GM23338 (cell line): ENCODE data around the gene ASPSCR1. TPM values are rescaled to one million over a fixed set of nuclear protein-coding genes. Genes with fewer than 3 reads are reported as not detected.
A peak's percentile ranks its signal among the peaks of the same experiment; 100 is the strongest.

Experiments used
- ATAC-seq: fragments of 200-7000 bp; cut with Tn5 transposase; 3 replicates; pipeline ENCODE4 v1.9.1; 2020
- DNase-seq: peaks from one replicate; pipeline ENCODE4 v3.0.0-alpha.2; 2015; ENCODE audit warnings: low spot score
- H2AFZ ChIP-seq: fragments of 200-600 bp; sonication (generic); 2 replicates; pipeline ENCODE4 v1.8.0; 2016; ENCODE audit warnings: antibody characterized with exemption, mild to moderate bottlenecking, moderate library complexity
- H3F3A ChIP-seq: fragments of 200-600 bp; sonication (generic); replicated peaks from 2 replicates; pipeline ENCODE4 v1.8.0; 2017; ENCODE audit warnings: antibody characterized with exemption, mixed run types, low read depth
- H3K27ac ChIP-seq: fragments of 200-600 bp; sonication (generic); 2 replicates; pipeline ENCODE4 v1.6.1; 2016; ENCODE audit warnings: low read depth
- H3K27me3 ChIP-seq: fragments of 200-600 bp; sonication (generic); 2 replicates; pipeline ENCODE4 v1.8.0; 2016; ENCODE audit warnings: mild to moderate bottlenecking, mixed run types, moderate library complexity; ENCODE audit not compliant: insufficient read depth
- H3K36me3 ChIP-seq: fragments of 200-600 bp; sonication (generic); 2 replicates; pipeline ENCODE4 v1.8.0; 2016; ENCODE audit warnings: mild to moderate bottlenecking; ENCODE audit not compliant: insufficient read depth
- H3K4me1 ChIP-seq: fragments of 200-600 bp; sonication (generic); 2 replicates; pipeline ENCODE4 v1.8.0; 2016; ENCODE audit warnings: mild to moderate bottlenecking, moderate library complexity; ENCODE audit not compliant: insufficient read depth
- H3K4me2 ChIP-seq: fragments of 200-600 bp; sonication (generic); 2 replicates; pipeline ENCODE4 v1.7.1; 2017; ENCODE audit warnings: mixed run types
- H3K4me3 ChIP-seq: fragments of 200-600 bp; sonication (generic); 2 replicates; pipeline ENCODE4 v1.6.1; 2016; ENCODE audit warnings: mixed run types
- H3K79me2 ChIP-seq: fragments of 200-600 bp; sonication (generic); replicated peaks from 2 replicates; pipeline ENCODE4 v1.8.0; 2017; ENCODE audit warnings: mild to moderate bottlenecking; ENCODE audit not compliant: insufficient read depth
- H3K9me2 ChIP-seq: fragments of 200-600 bp; sonication (generic); 2 replicates; pipeline ENCODE4 v1.8.0; 2017; ENCODE audit not compliant: insufficient read depth
- H4K20me1 ChIP-seq: fragments of 200-600 bp; sonication (generic); replicated peaks from 2 replicates; pipeline ENCODE4 v1.8.0; 2017; ENCODE audit warnings: mild to moderate bottlenecking; ENCODE audit not compliant: insufficient read depth
- H3K27ac Mint-ChIP-seq: 2 replicates; pipeline ENCODE4 v1.8.0; 2020; ENCODE audit warnings: inconsistent platforms, mild to moderate bottlenecking, moderate library complexity, mixed read lengths
- H3K27me3 Mint-ChIP-seq: 3 replicates; pipeline ENCODE4 v1.8.0; 2022; ENCODE audit warnings: low read depth, mild to moderate bottlenecking, moderate library complexity, mixed read lengths, inconsistent platforms; ENCODE audit not compliant: insufficient read depth, poor library complexity
- H3K36me3 Mint-ChIP-seq: 3 replicates; pipeline ENCODE4 v1.8.0; 2021; ENCODE audit warnings: low read depth, mild to moderate bottlenecking, inconsistent platforms, moderate library complexity, mixed read lengths
- H3K4me1 Mint-ChIP-seq: 3 replicates; pipeline ENCODE4 v1.8.0; 2020; ENCODE audit warnings: mild to moderate bottlenecking, inconsistent platforms, mixed read lengths
- H3K4me3 Mint-ChIP-seq: 3 replicates; pipeline ENCODE4 v1.8.0; 2021; ENCODE audit warnings: moderate library complexity, mild to moderate bottlenecking, inconsistent platforms, mixed read lengths
- H3K9me3 Mint-ChIP-seq: 3 replicates; pipeline ENCODE4 v1.8.0; 2020; ENCODE audit warnings: moderate library complexity, mild to moderate bottlenecking, inconsistent platforms, mixed read lengths
- CREB1 ChIP-seq: fragments of 250-450 bp; sonication (Bioruptor Pico); IDR thresholded peaks from 2 replicates; pipeline ENCODE4 v1.5.0; 2020; ENCODE audit warnings: low read depth, mild to moderate bottlenecking, moderate library complexity
- POLR2AphosphoS5 ChIP-seq: IDR thresholded peaks from 2 replicates; pipeline ENCODE4 v1.6.1; 2016; ENCODE audit warnings: antibody characterized with exemption, low read depth
- long read RNA-seq: library from polyadenylated mRNA; unstranded; transcript quantifications from one replicate; pipeline ENCODE4 v2.0.0, GENCODE V29; 2020; ENCODE audit not compliant: unreplicated experiment
- polyA plus RNA-seq: library from polyadenylated mRNA; unstranded; fragments of >200 nt; fragmentation: Nextera tagmentation; extraction: Ambion mirVana; gene quantifications from 2 replicates; pipeline ENCODE4 v1.2.1, GENCODE V29; 2016
- total RNA-seq: library from RNA; depleted of rRNA; stranded (reverse); fragments of >200 nt; shearing (Covaris generic); gene quantifications from 2 replicates; pipeline ENCODE4 v1.2.3, GENCODE V29; 2014; rRNA removed
- TF ChIP-seq, protein P1 (sequence below), 2 experiments: fragments of 200-600 bp in 1 of 2; sonication (generic) in 1 of 2; conservative IDR thresholded peaks; 2 replicates each; pipeline versions ENCODE4 v1.5.1 to v1.6.1; 2016 to 2017; ENCODE audit warnings: antibody characterized with exemption in 2 of 2, low read depth in 2 of 2, mild to moderate bottlenecking in 2 of 2, moderate library complexity in 1 of 2
- TF ChIP-seq, protein P2 (sequence below): fragments of 250-450 bp; sonication (Bioruptor Pico); IDR thresholded peaks from 2 replicates; pipeline ENCODE4 v1.5.0; 2020; ENCODE audit warnings: mild to moderate bottlenecking, moderate library complexity
- TF ChIP-seq, protein P3 (sequence below): IDR thresholded peaks from 2 replicates; pipeline ENCODE4 v1.6.1; 2016; ENCODE audit warnings: antibody characterized with exemption

ASPSCR1 gene, protein sequence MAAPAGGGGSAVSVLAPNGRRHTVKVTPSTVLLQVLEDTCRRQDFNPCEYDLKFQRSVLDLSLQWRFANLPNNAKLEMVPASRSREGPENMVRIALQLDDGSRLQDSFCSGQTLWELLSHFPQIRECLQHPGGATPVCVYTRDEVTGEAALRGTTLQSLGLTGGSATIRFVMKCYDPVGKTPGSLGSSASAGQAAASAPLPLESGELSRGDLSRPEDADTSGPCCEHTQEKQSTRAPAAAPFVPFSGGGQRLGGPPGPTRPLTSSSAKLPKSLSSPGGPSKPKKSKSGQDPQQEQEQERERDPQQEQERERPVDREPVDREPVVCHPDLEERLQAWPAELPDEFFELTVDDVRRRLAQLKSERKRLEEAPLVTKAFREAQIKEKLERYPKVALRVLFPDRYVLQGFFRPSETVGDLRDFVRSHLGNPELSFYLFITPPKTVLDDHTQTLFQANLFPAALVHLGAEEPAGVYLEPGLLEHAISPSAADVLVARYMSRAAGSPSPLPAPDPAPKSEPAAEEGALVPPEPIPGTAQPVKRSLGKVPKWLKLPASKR
- total RNA-seq, result 40.4 and 46.9 TPM in 2 replicates
- 44.2 and 47.5 TPM in 2 replicates for polyA plus RNA-seq
- long read RNA-seq, transcript ASPSCR1-202 (16 exons, 1,843 nt), result major isoform, 38 of 62 reads
- long read RNA-seq, partial matches to known transcripts, result 8 of 62 reads
- long read RNA-seq, other reads (novel, unspliced or antisense), result 16 of 62 reads

DNA sequence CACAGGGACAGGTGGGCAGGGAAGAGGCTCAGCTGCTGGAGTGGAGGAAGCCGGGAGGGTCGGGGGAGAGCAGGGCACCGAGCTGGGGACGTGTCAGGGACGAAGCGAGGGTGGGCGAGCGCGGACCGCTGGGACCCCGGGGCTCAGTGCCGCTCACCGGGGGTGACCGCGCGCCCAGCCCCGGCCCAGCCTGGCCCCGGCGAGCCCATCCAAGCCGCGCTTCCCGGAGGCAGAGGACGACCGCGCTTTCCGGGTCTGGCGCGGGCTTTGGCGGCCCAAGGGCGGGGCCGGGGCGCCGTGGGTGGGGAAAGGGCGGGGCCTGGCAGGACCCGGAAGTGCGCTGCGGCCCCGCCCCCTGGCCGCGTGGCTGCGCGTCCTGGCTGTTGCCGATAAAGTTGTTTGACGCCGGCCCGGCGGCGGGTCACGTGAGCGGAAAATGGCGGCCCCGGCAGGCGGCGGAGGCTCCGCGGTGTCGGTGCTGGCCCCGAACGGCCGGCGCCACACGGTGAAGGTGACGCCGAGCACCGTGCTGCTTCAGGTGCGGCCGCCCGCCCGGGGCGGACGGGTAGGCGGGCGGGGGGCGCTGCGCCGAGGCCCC, at the start of gene ASPSCR1:
TSS of gene ASPSCR1 (plus strand) at position 419 of the 598 bp plus-strand sequence. CDS start at position 437, 18 bp downstream.
- Histone ChIP-seq H2AFZ (peak within 1 kb of the TSS; percentile 90), H3K4me2 (peak within 1 kb of the TSS; percentile 96), H3K79me2 (peaks cover 9% of the 10 kb centered on the region), H3F3A (peaks cover 4% of the 10 kb centered on the region; the same call in 1 of the 2 replicates), H3K27ac (peak within 1 kb of the TSS; percentile 88; the same call in 1 of the 2 replicates), H4K20me1 (no peaks in the 10 kb centered on the region; the same call in 1 of the 2 replicates), H3K36me3 (peaks cover 4% of the 10 kb centered on the region; the same call in 1 of the 2 replicates), H3K9me2 (no peaks in the 10 kb centered on the region), H3K4me1 (no peaks in the 10 kb centered on the region), H3K27me3 (peaks cover 31% of the 10 kb centered on the region), H3K4me3 (peak within 1 kb of the TSS; percentile 92)
- TF ChIP-seq, protein P1, sequence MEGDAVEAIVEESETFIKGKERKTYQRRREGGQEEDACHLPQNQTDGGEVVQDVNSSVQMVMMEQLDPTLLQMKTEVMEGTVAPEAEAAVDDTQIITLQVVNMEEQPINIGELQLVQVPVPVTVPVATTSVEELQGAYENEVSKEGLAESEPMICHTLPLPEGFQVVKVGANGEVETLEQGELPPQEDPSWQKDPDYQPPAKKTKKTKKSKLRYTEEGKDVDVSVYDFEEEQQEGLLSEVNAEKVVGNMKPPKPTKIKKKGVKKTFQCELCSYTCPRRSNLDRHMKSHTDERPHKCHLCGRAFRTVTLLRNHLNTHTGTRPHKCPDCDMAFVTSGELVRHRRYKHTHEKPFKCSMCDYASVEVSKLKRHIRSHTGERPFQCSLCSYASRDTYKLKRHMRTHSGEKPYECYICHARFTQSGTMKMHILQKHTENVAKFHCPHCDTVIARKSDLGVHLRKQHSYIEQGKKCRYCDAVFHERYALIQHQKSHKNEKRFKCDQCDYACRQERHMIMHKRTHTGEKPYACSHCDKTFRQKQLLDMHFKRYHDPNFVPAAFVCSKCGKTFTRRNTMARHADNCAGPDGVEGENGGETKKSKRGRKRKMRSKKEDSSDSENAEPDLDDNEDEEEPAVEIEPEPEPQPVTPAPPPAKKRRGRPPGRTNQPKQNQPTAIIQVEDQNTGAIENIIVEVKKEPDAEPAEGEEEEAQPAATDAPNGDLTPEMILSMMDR (conservative IDR thresholded peaks at IDR 0.05; ENCODE audit: low read depth in 2 of 2), result no peak
- TF ChIP-seq POLR2AphosphoS5 (peak; percentile 83), CREB1 (CRISPR knock-in tag) (peak; percentile 88)
- TF ChIP-seq, protein P2, sequence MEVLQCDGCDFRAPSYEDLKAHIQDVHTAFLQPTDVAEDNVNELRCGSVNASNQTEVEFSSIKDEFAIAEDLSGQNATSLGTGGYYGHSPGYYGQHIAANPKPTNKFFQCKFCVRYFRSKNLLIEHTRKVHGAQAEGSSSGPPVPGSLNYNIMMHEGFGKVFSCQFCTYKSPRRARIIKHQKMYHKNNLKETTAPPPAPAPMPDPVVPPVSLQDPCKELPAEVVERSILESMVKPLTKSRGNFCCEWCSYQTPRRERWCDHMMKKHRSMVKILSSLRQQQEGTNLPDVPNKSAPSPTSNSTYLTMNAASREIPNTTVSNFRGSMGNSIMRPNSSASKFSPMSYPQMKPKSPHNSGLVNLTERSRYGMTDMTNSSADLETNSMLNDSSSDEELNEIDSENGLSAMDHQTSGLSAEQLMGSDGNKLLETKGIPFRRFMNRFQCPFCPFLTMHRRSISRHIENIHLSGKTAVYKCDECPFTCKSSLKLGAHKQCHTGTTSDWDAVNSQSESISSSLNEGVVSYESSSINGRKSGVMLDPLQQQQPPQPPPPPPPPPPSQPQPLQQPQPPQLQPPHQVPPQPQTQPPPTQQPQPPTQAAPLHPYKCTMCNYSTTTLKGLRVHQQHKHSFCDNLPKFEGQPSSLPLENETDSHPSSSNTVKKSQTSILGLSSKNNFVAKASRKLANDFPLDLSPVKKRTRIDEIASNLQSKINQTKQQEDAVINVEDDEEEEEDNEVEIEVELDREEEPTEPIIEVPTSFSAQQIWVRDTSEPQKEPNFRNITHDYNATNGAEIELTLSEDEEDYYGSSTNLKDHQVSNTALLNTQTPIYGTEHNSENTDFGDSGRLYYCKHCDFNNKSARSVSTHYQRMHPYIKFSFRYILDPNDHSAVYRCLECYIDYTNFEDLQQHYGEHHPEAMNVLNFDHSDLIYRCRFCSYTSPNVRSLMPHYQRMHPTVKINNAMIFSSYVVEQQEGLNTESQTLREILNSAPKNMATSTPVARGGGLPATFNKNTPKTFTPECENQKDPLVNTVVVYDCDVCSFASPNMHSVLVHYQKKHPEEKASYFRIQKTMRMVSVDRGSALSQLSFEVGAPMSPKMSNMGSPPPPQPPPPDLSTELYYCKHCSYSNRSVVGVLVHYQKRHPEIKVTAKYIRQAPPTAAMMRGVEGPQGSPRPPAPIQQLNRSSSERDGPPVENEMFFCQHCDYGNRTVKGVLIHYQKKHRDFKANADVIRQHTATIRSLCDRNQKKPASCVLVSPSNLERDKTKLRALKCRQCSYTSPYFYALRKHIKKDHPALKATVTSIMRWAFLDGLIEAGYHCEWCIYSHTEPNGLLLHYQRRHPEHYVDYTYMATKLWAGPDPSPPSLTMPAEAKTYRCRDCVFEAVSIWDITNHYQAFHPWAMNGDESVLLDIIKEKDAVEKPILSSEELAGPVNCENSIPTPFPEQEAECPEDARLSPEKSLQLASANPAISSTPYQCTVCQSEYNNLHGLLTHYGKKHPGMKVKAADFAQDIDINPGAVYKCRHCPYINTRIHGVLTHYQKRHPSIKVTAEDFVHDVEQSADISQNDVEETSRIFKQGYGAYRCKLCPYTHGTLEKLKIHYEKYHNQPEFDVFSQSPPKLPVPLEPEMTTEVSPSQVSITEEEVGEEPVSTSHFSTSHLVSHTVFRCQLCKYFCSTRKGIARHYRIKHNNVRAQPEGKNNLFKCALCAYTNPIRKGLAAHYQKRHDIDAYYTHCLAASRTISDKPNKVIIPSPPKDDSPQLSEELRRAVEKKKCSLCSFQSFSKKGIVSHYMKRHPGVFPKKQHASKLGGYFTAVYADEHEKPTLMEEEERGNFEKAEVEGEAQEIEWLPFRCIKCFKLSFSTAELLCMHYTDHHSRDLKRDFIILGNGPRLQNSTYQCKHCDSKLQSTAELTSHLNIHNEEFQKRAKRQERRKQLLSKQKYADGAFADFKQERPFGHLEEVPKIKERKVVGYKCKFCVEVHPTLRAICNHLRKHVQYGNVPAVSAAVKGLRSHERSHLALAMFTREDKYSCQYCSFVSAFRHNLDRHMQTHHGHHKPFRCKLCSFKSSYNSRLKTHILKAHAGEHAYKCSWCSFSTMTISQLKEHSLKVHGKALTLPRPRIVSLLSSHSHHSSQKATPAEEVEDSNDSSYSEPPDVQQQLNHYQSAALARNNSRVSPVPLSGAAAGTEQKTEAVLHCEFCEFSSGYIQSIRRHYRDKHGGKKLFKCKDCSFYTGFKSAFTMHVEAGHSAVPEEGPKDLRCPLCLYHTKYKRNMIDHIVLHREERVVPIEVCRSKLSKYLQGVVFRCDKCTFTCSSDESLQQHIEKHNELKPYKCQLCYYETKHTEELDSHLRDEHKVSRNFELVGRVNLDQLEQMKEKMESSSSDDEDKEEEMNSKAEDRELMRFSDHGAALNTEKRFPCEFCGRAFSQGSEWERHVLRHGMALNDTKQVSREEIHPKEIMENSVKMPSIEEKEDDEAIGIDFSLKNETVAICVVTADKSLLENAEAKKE (CRISPR knock-in tag), result no peak
- TF ChIP-seq, protein P3, sequence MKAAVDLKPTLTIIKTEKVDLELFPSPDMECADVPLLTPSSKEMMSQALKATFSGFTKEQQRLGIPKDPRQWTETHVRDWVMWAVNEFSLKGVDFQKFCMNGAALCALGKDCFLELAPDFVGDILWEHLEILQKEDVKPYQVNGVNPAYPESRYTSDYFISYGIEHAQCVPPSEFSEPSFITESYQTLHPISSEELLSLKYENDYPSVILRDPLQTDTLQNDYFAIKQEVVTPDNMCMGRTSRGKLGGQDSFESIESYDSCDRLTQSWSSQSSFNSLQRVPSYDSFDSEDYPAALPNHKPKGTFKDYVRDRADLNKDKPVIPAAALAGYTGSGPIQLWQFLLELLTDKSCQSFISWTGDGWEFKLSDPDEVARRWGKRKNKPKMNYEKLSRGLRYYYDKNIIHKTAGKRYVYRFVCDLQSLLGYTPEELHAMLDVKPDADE, result 0 out of 2 replicates have a peak, but pooled peaks have one; percentile 31
- Mint-ChIP-seq H3K27ac (peak within 1 kb of the TSS; percentile 88; the same call in 1 of the 2 replicates), H3K9me3 (peaks cover 21% of the 10 kb centered on the region), H3K27me3 (peaks cover 30% of the 10 kb centered on the region), H3K4me1 (peaks cover 6% of the 10 kb centered on the region; the same call in 2 of the 3 replicates), H3K4me3 (peak within 1 kb of the TSS; percentile 89), H3K36me3 (peaks cover 29% of the 10 kb centered on the region)
- DNase-seq (peak; percentile 93), ATAC-seq (peak; percentile 81)
